Kasumi-1 (cell line): Measurements from ENCODE around the gene BTLA.
A peak's percentile ranks its signal among the peaks of the same experiment; 100 is the strongest.
"Not testable (repeated sequence)": the region's sequence is repeated elsewhere in the genome, so short reads cannot be mapped to it uniquely, and the experiment has no call there.

ENCODE experiments used
- DNase-seq, 2 experiments: peaks; one replicate each; lab custom pipeline; 2025; lab: John Stamatoyannopoulos, UW

Gene BTLA

DNA sequence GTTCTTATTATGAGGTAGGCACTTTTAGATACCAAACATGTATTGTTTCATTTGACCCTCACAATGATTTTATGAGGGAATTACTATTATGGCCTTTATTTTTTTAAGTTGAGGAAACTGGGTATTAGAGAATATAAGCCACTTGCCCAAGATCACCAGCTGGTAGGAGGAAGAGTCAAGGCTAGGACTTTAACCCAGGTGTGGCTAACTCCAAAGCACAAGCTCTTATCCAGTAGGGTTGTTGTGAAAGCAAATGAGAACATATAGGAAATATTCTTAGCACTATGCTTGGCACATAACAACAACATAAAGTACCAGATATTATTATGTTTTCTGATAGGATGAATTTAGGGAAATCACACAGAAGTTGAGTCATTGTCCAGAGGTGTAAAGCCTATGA, 7.9 kb downstream of the BTLA start:
- no peak for DNase-seq

GRCh38 chr3:112489674-112490479, 9.4 kb downstream of the BTLA start:
- no peak for DNase-seq

GRCh38 chr3:112486811-112487505, 12.3 kb downstream of the BTLA start:
- DNase-seq: no peak

- DNase-seq: no peak
Observed at GRCh38 chr3:112484352-112484751, 14.9 kb downstream of the BTLA start.

- DNase-seq: no peak
Observed at GRCh38 chr3:112482675-112483074, 16.6 kb downstream of the BTLA start.

- DNase-seq: no peak
Observed at GRCh38 chr3:112481302-112481721, 18.0 kb downstream of the BTLA start.

DNA sequence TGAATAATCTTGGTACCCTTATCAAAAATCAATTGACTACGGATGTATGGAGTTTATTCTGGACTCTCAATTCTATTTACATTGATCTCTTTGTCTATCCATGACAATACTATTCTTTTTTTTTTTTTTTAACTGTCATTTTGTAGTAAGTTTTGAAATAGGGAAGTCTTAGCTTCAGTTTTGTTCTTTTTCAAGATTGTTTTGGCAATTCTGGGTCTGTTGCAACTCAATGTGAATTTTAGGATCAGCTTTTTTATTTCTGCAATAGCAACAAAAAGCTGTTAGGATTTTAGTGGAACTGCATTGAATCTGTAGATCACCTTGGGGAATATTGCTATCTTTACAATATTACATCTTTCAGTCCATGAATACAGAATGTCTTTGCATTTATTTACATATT, 21.4 kb downstream of the BTLA start:
- peak; percentile 57 to 59 for DNase-seq

- no peak for DNase-seq
Observed at GRCh38 chr3:112476346-112476745, 22.9 kb downstream of the BTLA start.

DNA sequence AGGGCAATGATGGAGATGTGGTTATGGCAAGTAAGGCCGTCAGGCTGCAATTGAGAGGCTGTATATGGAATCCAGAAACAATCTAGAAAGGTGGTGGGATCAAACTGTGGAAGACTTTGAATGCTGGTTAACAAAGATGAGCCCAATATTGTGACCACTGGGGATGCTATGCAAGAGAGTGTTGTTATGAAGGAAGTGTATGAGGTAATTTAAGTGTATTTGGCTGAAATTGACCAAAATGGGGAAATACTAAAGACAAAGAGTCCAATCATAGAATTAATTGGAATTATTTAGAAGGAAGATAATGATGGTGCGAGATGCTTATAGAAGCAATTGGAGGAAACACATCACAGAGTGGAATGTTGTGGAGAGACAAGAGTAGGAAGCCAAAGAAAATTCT, 24.5 kb downstream of the BTLA start:
- no peak for DNase-seq

DNA sequence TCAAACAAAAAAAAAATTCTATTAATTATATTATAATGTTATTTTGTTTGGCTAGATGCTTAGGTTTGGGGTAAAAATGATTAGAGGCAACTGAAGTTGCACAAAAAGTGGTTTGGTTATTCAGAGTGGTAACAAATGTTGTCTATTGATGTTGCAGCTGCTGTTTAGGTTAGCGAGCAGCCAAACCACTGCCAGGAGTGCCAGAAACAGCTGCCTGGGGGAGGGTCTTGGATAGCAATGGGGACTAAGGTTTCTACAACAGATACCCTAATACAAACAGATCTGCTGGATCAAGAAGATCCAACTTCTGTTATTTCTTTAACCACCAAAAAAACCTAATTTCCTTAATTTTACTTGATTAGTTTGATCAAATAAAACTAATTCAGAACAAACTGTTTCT, 26.6 kb downstream of the BTLA start:
- no peak for DNase-seq

DNA sequence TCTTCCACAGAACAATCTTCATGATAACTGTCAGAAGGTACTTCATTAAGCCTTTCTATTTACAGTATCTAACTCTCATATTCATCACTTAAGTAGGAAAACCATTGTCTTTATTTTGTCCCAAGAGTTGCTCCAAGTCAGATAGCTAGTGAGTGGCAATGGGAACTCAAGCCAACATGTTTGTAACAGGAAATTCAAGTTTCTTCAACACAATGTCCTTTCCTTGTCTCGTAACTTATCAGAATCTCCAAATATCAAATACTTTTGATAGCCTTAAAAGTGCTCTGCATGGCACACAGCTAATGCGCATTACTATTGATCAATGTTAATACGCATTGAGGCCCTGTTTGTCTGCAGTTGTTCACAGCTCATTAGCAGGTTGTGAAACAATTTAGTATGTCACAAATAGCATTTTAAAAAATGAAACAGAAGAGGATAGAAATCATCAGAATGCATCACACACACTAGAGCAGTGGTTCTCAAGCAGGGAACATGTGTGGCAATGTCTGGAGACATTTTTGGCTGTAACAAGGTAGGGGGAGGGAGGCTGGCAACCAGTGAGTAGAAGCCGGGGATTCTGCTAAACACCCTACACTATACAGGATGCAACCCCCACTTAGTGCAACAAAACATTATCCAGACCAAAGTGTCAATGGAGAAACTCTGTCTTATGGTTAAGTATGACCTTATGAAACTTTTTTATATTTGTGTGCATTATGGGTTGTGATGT, 27.5 kb downstream of the BTLA start:
- no peak for DNase-seq

DNA sequence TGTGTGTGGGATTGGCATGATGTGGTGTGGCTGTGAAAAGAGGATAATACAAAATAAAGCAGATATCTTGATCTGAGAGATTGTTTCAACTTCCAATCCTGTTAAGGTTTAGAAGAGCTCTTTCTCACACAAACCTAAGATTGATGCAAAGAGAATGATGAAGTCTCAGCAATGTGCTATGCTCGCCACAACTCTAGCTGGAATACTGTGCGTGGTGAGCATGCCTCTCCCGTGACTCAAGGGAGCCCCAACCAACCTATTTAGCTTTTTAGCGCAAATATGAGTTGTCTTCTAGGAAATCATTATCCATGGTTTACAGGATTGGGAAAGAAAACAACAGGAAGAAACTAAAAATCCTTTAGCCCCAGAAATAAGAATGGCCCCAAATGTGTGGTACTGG, 28.5 kb downstream of the BTLA start:
- no peak for DNase-seq

DNA sequence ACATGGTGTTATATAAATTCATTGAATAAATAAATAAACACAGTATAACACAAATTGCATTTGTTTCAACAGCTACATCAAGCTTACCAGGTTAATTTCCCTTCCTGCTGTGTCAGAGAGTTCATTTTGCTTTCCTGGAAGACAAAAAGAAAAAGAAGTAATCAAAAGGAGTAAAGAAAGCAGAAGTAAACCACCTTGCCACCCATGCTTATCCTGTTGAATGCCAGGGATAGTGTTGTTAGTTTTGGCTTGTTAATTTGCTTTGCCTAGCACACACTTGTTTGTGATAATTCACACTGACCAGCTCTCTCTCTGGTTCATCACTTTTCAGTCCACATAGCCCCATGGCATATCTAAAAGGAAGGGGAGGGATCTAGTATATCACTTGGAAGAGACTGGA, 29.6 kb downstream of the BTLA start:
- no peak for DNase-seq

DNA sequence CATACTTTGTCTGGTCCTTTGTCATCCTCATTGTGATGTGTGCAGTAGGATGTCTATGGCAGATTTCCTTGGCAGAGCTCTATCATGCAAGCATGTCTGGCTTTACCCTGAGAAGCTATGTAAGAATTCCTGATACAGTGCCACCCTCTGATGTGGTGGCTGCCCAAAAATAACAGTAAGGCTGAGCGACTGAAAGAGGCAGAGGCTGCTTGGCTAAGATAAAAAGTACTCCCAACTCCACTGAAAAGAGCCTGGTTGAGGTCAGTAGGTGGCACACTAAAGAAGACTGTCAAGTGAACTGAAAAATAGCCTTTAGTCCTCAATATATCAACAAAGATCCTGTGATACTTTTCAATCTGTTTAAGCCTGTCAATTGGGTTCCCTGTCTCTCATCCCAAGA, 31.7 kb downstream of the BTLA start:
- DNase-seq: no peak

- DNase-seq: no peak
Observed at GRCh38 chr3:112466020-112466419, 33.3 kb downstream of the BTLA start.

DNA sequence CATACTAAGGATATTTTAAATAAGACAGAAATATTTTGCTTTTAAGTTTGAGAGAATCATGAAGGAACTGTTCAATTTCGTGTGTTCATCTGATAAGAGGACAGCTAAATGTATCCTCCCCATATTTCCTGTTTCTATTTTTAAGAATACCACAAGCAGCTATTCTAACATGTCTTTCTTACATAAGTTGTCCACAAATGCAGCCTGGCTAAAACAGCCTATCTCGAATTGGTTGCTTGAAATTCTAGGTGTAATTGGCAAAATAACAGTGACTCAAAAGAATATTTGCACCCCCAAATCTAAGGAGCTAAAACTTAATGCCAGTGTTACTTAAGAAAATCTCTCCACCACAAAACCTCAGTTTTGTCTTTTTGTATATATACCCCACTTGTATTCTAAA, 35.0 kb downstream of the BTLA start:
- DNase-seq: peak; percentile 83 to 87

DNA sequence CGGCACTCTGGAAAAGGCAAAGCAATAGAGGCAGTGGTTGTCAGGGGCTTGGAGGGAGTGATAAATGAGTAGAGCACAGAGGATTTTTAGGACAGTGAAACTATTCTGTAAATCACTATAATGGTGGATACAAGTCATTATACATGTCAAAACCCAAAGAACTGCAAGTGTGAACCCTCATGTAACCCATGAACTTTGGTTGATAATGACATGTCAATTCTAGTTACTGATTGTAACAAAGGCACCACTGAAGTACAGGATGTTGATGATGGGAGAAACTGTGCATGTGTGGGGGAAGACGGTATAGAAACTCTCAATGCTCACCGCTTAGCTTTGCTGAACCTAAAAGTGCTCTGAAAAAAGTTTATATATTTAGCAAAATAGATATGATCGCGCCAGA, 36.0 kb downstream of the BTLA start:
- no peak for DNase-seq

DNA sequence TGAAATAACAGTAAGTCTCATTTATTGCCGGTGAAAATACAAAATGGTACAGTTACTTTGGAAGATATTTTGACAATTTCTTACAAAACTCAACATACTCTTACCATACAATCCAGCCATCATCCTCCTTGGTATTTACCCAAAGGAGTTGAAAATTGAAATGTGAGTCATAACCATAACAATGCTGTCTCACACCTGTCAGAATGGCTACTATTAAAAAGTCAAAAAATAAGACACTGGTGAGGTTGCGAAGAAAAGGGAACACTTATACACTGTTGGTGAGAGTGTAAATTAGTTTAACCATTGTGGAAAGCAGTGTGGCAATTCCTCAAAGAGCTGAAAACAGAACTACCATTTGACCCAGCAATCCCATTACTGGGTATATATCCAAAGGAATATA, 37.5 kb downstream of the BTLA start:
- not testable (repeated sequence) for DNase-seq

DNA sequence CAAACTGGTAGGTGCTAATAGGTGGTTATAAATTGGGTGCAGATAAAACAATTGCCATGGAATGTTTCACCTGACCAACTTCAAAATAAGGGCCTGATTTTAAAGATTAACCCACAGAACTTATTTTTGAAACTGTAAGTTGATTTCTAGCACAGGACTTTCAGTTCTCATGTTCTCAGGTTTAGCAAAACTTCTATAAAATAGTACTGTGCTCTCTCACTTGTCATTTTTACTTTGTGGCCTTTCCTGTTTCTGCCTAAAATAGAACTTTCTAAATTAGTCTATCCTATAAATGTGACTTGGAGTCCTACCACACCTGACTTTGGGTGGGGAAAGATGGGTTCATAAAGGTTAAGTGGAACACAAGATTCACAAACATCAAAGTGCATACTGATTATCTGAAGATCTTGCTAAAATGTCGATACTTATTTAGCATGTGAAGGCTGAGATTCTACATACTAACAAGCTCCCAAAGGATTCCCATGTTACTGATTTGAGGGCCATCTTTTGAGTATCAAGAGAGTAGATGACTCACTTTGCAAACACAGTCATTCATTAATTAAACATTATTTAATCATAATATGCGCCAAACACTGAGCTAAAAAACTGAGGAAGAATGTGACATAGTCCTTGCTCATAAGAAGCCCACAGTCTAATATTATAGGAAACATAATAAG, 38.6 kb downstream of the BTLA start:
- no peak for DNase-seq

DNA sequence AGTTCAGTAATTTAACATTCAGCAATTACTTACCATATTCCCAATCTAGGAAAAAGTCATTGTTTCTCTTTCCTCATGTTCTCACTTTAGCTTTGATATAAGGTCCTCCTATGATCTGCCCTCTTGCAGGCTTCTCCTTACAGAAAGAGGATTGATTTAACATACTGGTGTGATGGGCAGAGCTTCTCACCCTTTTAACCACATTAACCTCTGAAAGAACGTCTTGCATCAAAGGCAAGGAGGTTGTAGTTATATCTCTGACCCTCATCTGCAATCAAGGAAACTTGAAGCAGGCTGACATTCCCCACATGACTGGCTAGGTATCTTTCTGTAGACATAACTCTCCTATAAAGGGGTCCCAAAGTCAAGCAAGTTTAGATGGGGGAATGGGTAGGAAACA, 39.5 kb downstream of the BTLA start:
- DNase-seq: no peak

- DNase-seq: no peak
Observed at GRCh38 chr3:112456147-112456546, 43.1 kb downstream of the BTLA start.

GRCh38 chr3:112448939-112449338, 50.3 kb downstream of the BTLA start:
- no peak for DNase-seq
